KOPT-K1 (cell line): ENCODE results near the gene TGIF2.

Source experiments
- H3K27ac ChIP-seq: fragments of 200-600 bp; sonication (generic); 2 replicates; pipeline ENCODE4 v1.5.1; 2016; ENCODE audit warnings: antibody characterized with exemption, mild to moderate bottlenecking, low read depth, low read length; ENCODE audit not compliant: poor library complexity, severe bottlenecking
- H3K36me3 ChIP-seq: fragments of 200-600 bp; sonication (generic); 2 replicates; pipeline ENCODE4 v1.5.1; 2017; ENCODE audit warnings: antibody characterized with exemption, mild to moderate bottlenecking, low read length, moderate library complexity; ENCODE audit not compliant: insufficient read depth
- H3K9me3 ChIP-seq: fragments of 200-600 bp; sonication (generic); 2 replicates; pipeline ENCODE4 v1.5.1; 2017; ENCODE audit warnings: antibody characterized with exemption, low read length, mild to moderate bottlenecking; ENCODE audit not compliant: insufficient read depth, poor library complexity, severe bottlenecking

Gene TGIF2

DNA sequence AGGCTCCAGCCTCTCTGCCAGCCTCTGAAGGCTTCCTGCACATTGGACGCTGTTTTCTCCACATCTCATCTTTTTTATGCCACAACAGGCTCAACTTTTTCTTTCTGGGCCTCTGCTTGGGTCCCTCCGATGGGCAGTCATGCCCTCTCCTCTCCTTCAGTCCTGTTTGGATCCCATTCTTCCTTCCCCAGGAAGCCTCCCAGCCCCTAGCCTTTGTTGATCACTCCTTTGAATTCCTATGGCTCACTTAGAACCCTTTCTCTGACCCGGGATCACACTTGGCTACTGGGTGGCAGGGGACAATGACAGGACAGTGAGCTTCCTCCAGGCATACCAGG is 68.1 kb downstream of the TGIF2 start:
- peak overlapping the region; percentile 15 for H3K27ac ChIP-seq
- no peaks in the 10 kb centered on the region for H3K9me3 ChIP-seq
- peaks cover 69% of the 10 kb centered on the region for H3K36me3 ChIP-seq

DNA sequence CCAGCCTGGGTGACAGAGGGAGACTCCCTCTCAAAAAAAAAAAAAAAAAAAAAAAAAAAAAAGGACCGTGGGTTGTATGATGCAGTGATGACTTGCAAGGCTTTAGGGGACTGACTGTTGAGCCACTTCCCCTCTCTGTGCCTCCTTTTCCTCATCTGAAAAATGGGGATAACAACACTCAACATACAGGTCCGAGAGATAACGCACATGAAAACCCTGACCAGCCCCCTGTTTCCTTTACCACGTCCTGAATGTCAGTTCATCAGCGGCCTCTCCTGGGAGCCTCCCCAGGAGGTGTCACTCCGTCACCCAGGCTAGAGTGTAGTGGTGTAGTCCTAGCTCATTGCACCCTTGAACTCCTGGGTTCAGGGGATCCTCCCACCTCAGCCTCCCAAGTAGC is 68.7 kb downstream of the TGIF2 start:
- Histone ChIP-seq H3K9me3 (no peaks in the 10 kb centered on the region), H3K27ac (peak overlapping the region; percentile 92), H3K36me3 (peaks cover 63% of the 10 kb centered on the region)
